ENCODE data around the gene PTGDR2.

PTGDR2 gene

GRCh38 chr11:60816590-60817157 lies 39.1 kb downstream of the PTGDR2 start:
- no peaks in the 10 kb centered on the region for H3K4me1 ChIP-seq (ENCODE audit: control insufficient read depth, insufficient read depth, low read length)
- H3K36me3 ChIP-seq (ENCODE audit: control insufficient read depth in 2 of 2, insufficient read depth in 2 of 2, low read length in 2 of 2): no peaks in the 10 kb centered on the region
- no peak overlapping the region for H3K9ac ChIP-seq (ENCODE audit: low read length in 2 of 2)

GRCh38 chr11:60814112-60814511 lies 41.6 kb downstream of the PTGDR2 start:
- peaks cover 3 to 14% of the 10 kb centered on the region in 2 donors for H3K9me3 ChIP-seq (ENCODE audit: control insufficient read depth in 2 of 2, low read length in 2 of 2)
- no peak overlapping the region for H3K4me3 ChIP-seq (ENCODE audit: low read length in 2 of 2)
- no peaks in the 10 kb centered on the region for H3K36me3 ChIP-seq (ENCODE audit: control insufficient read depth in 2 of 2, insufficient read depth in 2 of 2, low read length in 2 of 2)
- no peak overlapping the region for H3K9ac ChIP-seq (ENCODE audit: low read length in 2 of 2)
- peaks cover 0 to 3% of the 10 kb centered on the region in 2 donors for H3K27me3 ChIP-seq (ENCODE audit: control insufficient read depth in 1 of 2, insufficient read depth in 2 of 2, low read length in 2 of 2)
- no peak overlapping the region for H3K27ac ChIP-seq (ENCODE audit: low read length)
- H3K4me1 ChIP-seq (ENCODE audit: control insufficient read depth, insufficient read depth, low read length): no peaks in the 10 kb centered on the region

More at GRCh38 chr11:60816590-60817157, 39.1 kb downstream of the PTGDR2 start:
- H3K9me3 ChIP-seq (ENCODE audit: control insufficient read depth in 2 of 2, low read length in 2 of 2): peaks cover 3 to 14% of the 10 kb centered on the region in 2 donors
- H3K27ac ChIP-seq (ENCODE audit: low read length): no peak overlapping the region
- H3K4me3 ChIP-seq (ENCODE audit: low read length in 2 of 2): no peak overlapping the region
- H3K27me3 ChIP-seq (ENCODE audit: control insufficient read depth in 1 of 2, insufficient read depth in 2 of 2, low read length in 2 of 2): peaks cover 0 to 2% of the 10 kb centered on the region in 2 donors

GRCh38 chr11:60813324-60813723 lies 42.4 kb downstream of the PTGDR2 start:
- Histone ChIP-seq H3K4me3 (ENCODE audit: low read length in 2 of 2) (no peak overlapping the region), H3K4me1 (ENCODE audit: control insufficient read depth, insufficient read depth, low read length) (no peaks in the 10 kb centered on the region), H3K27me3 (ENCODE audit: control insufficient read depth in 1 of 2, insufficient read depth in 2 of 2, low read length in 2 of 2) (peaks cover 0 to 3% of the 10 kb centered on the region in 2 donors), H3K36me3 (ENCODE audit: control insufficient read depth in 2 of 2, insufficient read depth in 2 of 2, low read length in 2 of 2) (no peaks in the 10 kb centered on the region), H3K9ac (ENCODE audit: low read length in 2 of 2) (no peak overlapping the region), H3K27ac (ENCODE audit: low read length) (no peak overlapping the region), H3K9me3 (ENCODE audit: control insufficient read depth in 2 of 2, low read length in 2 of 2) (peaks cover 3 to 14% of the 10 kb centered on the region in 2 donors)

- no peaks in the 10 kb centered on the region for H3K4me1 ChIP-seq (ENCODE audit: control insufficient read depth, insufficient read depth, low read length)
- H3K27ac ChIP-seq (ENCODE audit: low read length): no peak overlapping the region
- H3K4me3 ChIP-seq (ENCODE audit: low read length in 2 of 2): no peak overlapping the region
- H3K9me3 ChIP-seq (ENCODE audit: control insufficient read depth in 2 of 2, low read length in 2 of 2): no peaks in the 10 kb centered on the region
- no peaks in the 10 kb centered on the region for H3K36me3 ChIP-seq (ENCODE audit: control insufficient read depth in 2 of 2, insufficient read depth in 2 of 2, low read length in 2 of 2)
- no peak overlapping the region for H3K9ac ChIP-seq (ENCODE audit: low read length in 2 of 2)
- peaks cover 0 to 3% of the 10 kb centered on the region in 2 donors for H3K27me3 ChIP-seq (ENCODE audit: control insufficient read depth in 1 of 2, insufficient read depth in 2 of 2, low read length in 2 of 2)
Measured at GRCh38 chr11:60810569-60810968, 45.2 kb downstream of the PTGDR2 start.

GRCh38 chr11:60810151-60810550 lies 45.6 kb downstream of the PTGDR2 start:
- H3K27ac ChIP-seq (ENCODE audit: low read length): no peak overlapping the region
- peaks cover 0 to 3% of the 10 kb centered on the region in 2 donors for H3K27me3 ChIP-seq (ENCODE audit: control insufficient read depth in 1 of 2, insufficient read depth in 2 of 2, low read length in 2 of 2)
- no peaks in the 10 kb centered on the region for H3K36me3 ChIP-seq (ENCODE audit: control insufficient read depth in 2 of 2, insufficient read depth in 2 of 2, low read length in 2 of 2)
- no peaks in the 10 kb centered on the region for H3K4me1 ChIP-seq (ENCODE audit: control insufficient read depth, insufficient read depth, low read length)
- H3K4me3 ChIP-seq (ENCODE audit: low read length in 2 of 2): no peak overlapping the region
- no peak overlapping the region for H3K9ac ChIP-seq (ENCODE audit: low read length in 2 of 2)
- no peaks in the 10 kb centered on the region for H3K9me3 ChIP-seq (ENCODE audit: control insufficient read depth in 2 of 2, low read length in 2 of 2)

GRCh38 chr11:60809691-60810090 lies 46.1 kb downstream of the PTGDR2 start:
- H3K9me3 ChIP-seq (ENCODE audit: control insufficient read depth in 2 of 2, low read length in 2 of 2): no peaks in the 10 kb centered on the region
- peaks cover 0 to 3% of the 10 kb centered on the region in 2 donors for H3K27me3 ChIP-seq (ENCODE audit: control insufficient read depth in 1 of 2, insufficient read depth in 2 of 2, low read length in 2 of 2)

GRCh38 chr11:60809249-60809648 lies 46.5 kb downstream of the PTGDR2 start:
- no peak overlapping the region for H3K27ac ChIP-seq (ENCODE audit: low read length)
- peaks cover 0 to 3% of the 10 kb centered on the region in 2 donors for H3K27me3 ChIP-seq (ENCODE audit: control insufficient read depth in 1 of 2, insufficient read depth in 2 of 2, low read length in 2 of 2)
- H3K36me3 ChIP-seq (ENCODE audit: control insufficient read depth in 2 of 2, insufficient read depth in 2 of 2, low read length in 2 of 2): no peaks in the 10 kb centered on the region
- H3K9ac ChIP-seq (ENCODE audit: low read length in 2 of 2): no peak overlapping the region
- no peak overlapping the region for H3K4me3 ChIP-seq (ENCODE audit: low read length in 2 of 2)
- no peaks in the 10 kb centered on the region for H3K4me1 ChIP-seq (ENCODE audit: control insufficient read depth, insufficient read depth, low read length)
- no peaks in the 10 kb centered on the region for H3K9me3 ChIP-seq (ENCODE audit: control insufficient read depth in 2 of 2, low read length in 2 of 2)

More at GRCh38 chr11:60809691-60810090, 46.1 kb downstream of the PTGDR2 start:
- H3K4me1 ChIP-seq (ENCODE audit: control insufficient read depth, insufficient read depth, low read length): no peaks in the 10 kb centered on the region
- no peak overlapping the region for H3K27ac ChIP-seq (ENCODE audit: low read length)
- no peak overlapping the region for H3K4me3 ChIP-seq (ENCODE audit: low read length in 2 of 2)
- no peak overlapping the region for H3K9ac ChIP-seq (ENCODE audit: low read length in 2 of 2)
- H3K36me3 ChIP-seq (ENCODE audit: control insufficient read depth in 2 of 2, insufficient read depth in 2 of 2, low read length in 2 of 2): no peaks in the 10 kb centered on the region

GRCh38 chr11:60803273-60803936 lies 52.3 kb downstream of the PTGDR2 start:
- Histone ChIP-seq H3K27me3 (ENCODE audit: control insufficient read depth in 1 of 2, insufficient read depth in 2 of 2, low read length in 2 of 2) (peaks cover 0 to 5% of the 10 kb centered on the region in 2 donors), H3K27ac (ENCODE audit: low read length) (no peak overlapping the region), H3K4me1 (ENCODE audit: control insufficient read depth, insufficient read depth, low read length) (no peaks in the 10 kb centered on the region), H3K36me3 (ENCODE audit: control insufficient read depth in 2 of 2, insufficient read depth in 2 of 2, low read length in 2 of 2) (no peaks in the 10 kb centered on the region), H3K9ac (ENCODE audit: low read length in 2 of 2) (no peak overlapping the region), H3K4me3 (ENCODE audit: low read length in 2 of 2) (no peak overlapping the region), H3K9me3 (ENCODE audit: control insufficient read depth in 2 of 2, low read length in 2 of 2) (no peaks in the 10 kb centered on the region)

GRCh38 chr11:60801194-60801593 lies 54.6 kb downstream of the PTGDR2 start:
- Histone ChIP-seq H3K27ac (ENCODE audit: low read length) (no peak overlapping the region), H3K36me3 (ENCODE audit: control insufficient read depth in 2 of 2, insufficient read depth in 2 of 2, low read length in 2 of 2) (no peaks in the 10 kb centered on the region), H3K4me3 (ENCODE audit: low read length in 2 of 2) (no peak overlapping the region), H3K4me1 (ENCODE audit: control insufficient read depth, insufficient read depth, low read length) (no peaks in the 10 kb centered on the region), H3K9ac (ENCODE audit: low read length in 2 of 2) (no peak overlapping the region), H3K27me3 (ENCODE audit: control insufficient read depth in 1 of 2, insufficient read depth in 2 of 2, low read length in 2 of 2) (peaks cover 3 to 5% of the 10 kb centered on the region in 2 donors), H3K9me3 (ENCODE audit: control insufficient read depth in 2 of 2, low read length in 2 of 2) (peaks cover 0 to 8% of the 10 kb centered on the region in 2 donors)
